Measurements from ENCODE around the gene HBG2. TPM values are rescaled to one million over a fixed set of nuclear protein-coding genes. Genes with fewer than 3 reads are reported as not detected.

Gene HBG2
- total RNA-seq, 4 donors from 2014 or later = not detected

GRCh38 chr11:5290106-5290505 is 35.5 kb upstream of the HBG2 start:
- Histone ChIP-seq H3K27ac (no peak overlapping the region), H3K4me1 (no peaks in the 10 kb centered on the region), H3K9me3 (no peaks in the 10 kb centered on the region), H3K36me3 (no peaks in the 10 kb centered on the region), H3K27me3 (no peaks in the 10 kb centered on the region), H3K4me3 (no peak overlapping the region)
- 87 to 88% methylated on average over 1 of the region's 1 CpG for WGBS, 2 donors
- DNase-seq (ENCODE audit: low spot score in 2 of 2) = no peak
- TF ChIP-seq CTCF (IDR thresholded peaks at IDR 0.05) = no peak
- TF ChIP-seq EP300 (IDR thresholded peaks at IDR 0.05) = no peak
- no peak for TF ChIP-seq POLR2A (IDR thresholded peaks at IDR 0.05)

- TF ChIP-seq EP300 (IDR thresholded peaks at IDR 0.05) (no peak), CTCF (IDR thresholded peaks at IDR 0.05) (no peak), POLR2A (IDR thresholded peaks at IDR 0.05) (no peak)
- Histone ChIP-seq H3K9me3 (no peaks in the 10 kb centered on the region), H3K4me1 (no peaks in the 10 kb centered on the region), H3K36me3 (no peaks in the 10 kb centered on the region), H3K27ac (no peak overlapping the region), H3K27me3 (no peaks in the 10 kb centered on the region), H3K4me3 (no peak overlapping the region)
- DNase-seq (ENCODE audit: low spot score in 2 of 2) = no peak
Measured at GRCh38 chr11:5289696-5290095, 35.1 kb upstream of the HBG2 start.

- no peaks in the 10 kb centered on the region for H3K27me3 ChIP-seq
- WGBS, 2 donors = 83 to 88% methylated on average over 6 of the region's 6 CpGs
- no peaks in the 10 kb centered on the region for H3K4me1 ChIP-seq
- TF ChIP-seq EP300 (IDR thresholded peaks at IDR 0.05) = no peak
- TF ChIP-seq CTCF (IDR thresholded peaks at IDR 0.05) = no peak
- no peak for TF ChIP-seq POLR2A (IDR thresholded peaks at IDR 0.05)
- H3K4me3 ChIP-seq = no peak overlapping the region
- no peaks in the 10 kb centered on the region for H3K9me3 ChIP-seq
- no peak for DNase-seq (ENCODE audit: low spot score in 2 of 2)
- no peaks in the 10 kb centered on the region for H3K36me3 ChIP-seq
- no peak overlapping the region for H3K27ac ChIP-seq
Measured at GRCh38 chr11:5288906-5289550, 34.4 kb upstream of the HBG2 start.

GRCh38 chr11:5288108-5288905 is 33.7 kb upstream of the HBG2 start:
- no peaks in the 10 kb centered on the region for H3K36me3 ChIP-seq
- WGBS, 2 donors = 54 to 67% methylated on average over 7 of the region's 7 CpGs
- no peaks in the 10 kb centered on the region for H3K27me3 ChIP-seq
- H3K9me3 ChIP-seq = no peaks in the 10 kb centered on the region
- no peak for DNase-seq (ENCODE audit: low spot score in 2 of 2)
- no peaks in the 10 kb centered on the region for H3K4me1 ChIP-seq
- no peak overlapping the region for H3K4me3 ChIP-seq
- TF ChIP-seq POLR2A (IDR thresholded peaks at IDR 0.05) = no peak
- TF ChIP-seq EP300 (IDR thresholded peaks at IDR 0.05) = no peak
- no peak for TF ChIP-seq CTCF (IDR thresholded peaks at IDR 0.05)
- no peak overlapping the region for H3K27ac ChIP-seq

- Histone ChIP-seq H3K4me1 (no peaks in the 10 kb centered on the region), H3K27ac (no peak overlapping the region), H3K36me3 (no peaks in the 10 kb centered on the region), H3K9me3 (no peaks in the 10 kb centered on the region), H3K4me3 (no peak overlapping the region), H3K27me3 (no peaks in the 10 kb centered on the region)
- no peak for DNase-seq (ENCODE audit: low spot score in 2 of 2)
- TF ChIP-seq CTCF (IDR thresholded peaks at IDR 0.05) (no peak), POLR2A (IDR thresholded peaks at IDR 0.05) (no peak), EP300 (IDR thresholded peaks at IDR 0.05) (no peak)
- WGBS, 2 donors = 77 to 80% methylated on average over 3 of the region's 3 CpGs
Measured at GRCh38 chr11:5286901-5287300, 32.3 kb upstream of the HBG2 start.
